DOHH2 (cell line): ENCODE results near the gene BEST3.

Experiments used
- H3F3A ChIP-seq: fragments of 200-600 bp; sonication (generic), shearing (Covaris generic); 2 replicates; pipeline ENCODE4 v1.6.0; 2016; ENCODE audit warnings: antibody characterized with exemption, mild to moderate bottlenecking; ENCODE audit not compliant: control insufficient read depth, insufficient read depth
- H3K27ac ChIP-seq: fragments of 200-600 bp; sonication (generic); 2 replicates; pipeline ENCODE4 v1.5.1; 2014; ENCODE audit warnings: low read depth, mild to moderate bottlenecking, low read length, moderate library complexity
- H3K27me3 ChIP-seq: fragments of 200-600 bp; sonication (generic); 2 replicates; pipeline ENCODE4 v1.6.1; 2014; ENCODE audit warnings: mild to moderate bottlenecking, low read length, mixed read lengths; ENCODE audit not compliant: control insufficient read depth
- H3K36me3 ChIP-seq: fragments of 200-600 bp; sonication (generic); 2 replicates; pipeline ENCODE4 v1.6.1; 2014; ENCODE audit warnings: mild to moderate bottlenecking, low read length, moderate library complexity, mixed read lengths; ENCODE audit not compliant: control insufficient read depth
- H3K4me1 ChIP-seq: fragments of 200-600 bp; sonication (generic); 2 replicates; pipeline ENCODE4 v1.6.1; 2014; ENCODE audit warnings: mild to moderate bottlenecking, low read length, mixed read lengths; ENCODE audit not compliant: control insufficient read depth
- H3K4me2 ChIP-seq: fragments of 200-600 bp; sonication (generic); 2 replicates; pipeline ENCODE4 v1.6.0; 2014; ENCODE audit warnings: mild to moderate bottlenecking, low read length, moderate library complexity
- H3K4me3 ChIP-seq: fragments of 200-600 bp; sonication (generic); 2 replicates; pipeline ENCODE4 v1.5.1; 2014; ENCODE audit warnings: mild to moderate bottlenecking, low read length, mixed read lengths
- H3K79me2 ChIP-seq: fragments of 200-600 bp; sonication (generic); 2 replicates; pipeline ENCODE4 v1.6.1; 2014; ENCODE audit warnings: mild to moderate bottlenecking, low read length, mixed read lengths; ENCODE audit not compliant: control insufficient read depth
- H3K9me2 ChIP-seq: fragments of 200-600 bp; sonication (generic); replicated peaks from 2 replicates; pipeline ENCODE4 v1.6.1; 2014; ENCODE audit warnings: mild to moderate bottlenecking, low read length, mixed read lengths; ENCODE audit not compliant: control insufficient read depth
- H3K9me3 ChIP-seq: fragments of 200-600 bp; sonication (generic); 2 replicates; pipeline ENCODE4 v1.6.1; 2014; ENCODE audit warnings: antibody characterized with exemption, low read length, mixed read lengths; ENCODE audit not compliant: control insufficient read depth, insufficient read depth
- H4K20me1 ChIP-seq: fragments of 200-600 bp; sonication (generic); 2 replicates; pipeline ENCODE4 v1.6.0; 2014; ENCODE audit warnings: low read depth, mild to moderate bottlenecking, antibody characterized with exemption, low read length, moderate library complexity; ENCODE audit not compliant: control insufficient read depth, insufficient read depth
- EZH2phosphoT487 ChIP-seq: fragments of 200-600 bp; sonication (generic); IDR thresholded peaks from 2 replicates; pipeline ENCODE4 v1.6.1; 2017; ENCODE audit warnings: borderline replicate concordance, mild to moderate bottlenecking, antibody characterized with exemption, low read length, moderate library complexity, mixed read lengths
- TF ChIP-seq, protein P1 (sequence below): fragments of 200-600 bp; sonication (generic); IDR thresholded peaks from one replicate; pipeline ENCODE4 v1.5.1; 2014; ENCODE audit warnings: antibody characterized with exemption, mild to moderate bottlenecking, low read depth, low read length; ENCODE audit not compliant: poor library complexity, severe bottlenecking

The BEST3 gene

DNA sequence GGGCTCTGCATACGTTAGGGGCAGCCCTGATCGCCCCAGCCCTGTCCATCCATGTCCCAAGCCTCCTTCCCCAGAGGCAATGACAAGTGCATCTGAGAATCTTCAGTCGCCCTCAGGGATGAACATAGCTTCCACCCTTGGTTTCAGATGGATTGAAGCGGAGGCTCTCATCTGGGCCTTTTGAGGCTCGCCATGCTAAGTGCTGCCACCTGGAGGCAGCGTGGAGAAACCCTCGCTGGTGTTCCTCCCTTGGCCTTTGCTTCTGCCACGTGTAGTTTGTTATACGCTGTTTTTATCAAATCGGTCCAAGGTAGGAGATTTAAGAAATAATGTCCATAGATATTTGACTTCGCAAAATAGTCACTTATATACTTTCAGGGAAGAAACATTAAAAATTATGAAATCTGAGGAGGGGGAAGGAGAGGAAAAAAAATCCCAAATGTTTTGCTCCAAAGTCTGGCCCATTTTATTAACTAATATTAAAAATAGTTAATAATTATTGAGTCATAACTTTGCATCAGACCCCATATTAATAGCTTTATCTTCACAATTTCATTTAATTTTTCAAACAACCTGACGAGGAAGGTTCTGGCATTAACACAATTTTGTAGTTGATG, 59.6 kb downstream of the BEST3 start:
- Histone ChIP-seq H3F3A (no peaks in the 10 kb centered on the region), H3K9me3 (no peaks in the 10 kb centered on the region), H3K36me3 (no peaks in the 10 kb centered on the region), H3K79me2 (no peaks in the 10 kb centered on the region), H3K27me3 (no peaks in the 10 kb centered on the region), H3K27ac (no peak overlapping the region), H3K4me2 (no peak overlapping the region), H3K9me2 (no peaks in the 10 kb centered on the region), H3K4me1 (no peaks in the 10 kb centered on the region), H4K20me1 (no peaks in the 10 kb centered on the region), H3K4me3 (no peak overlapping the region)
- TF ChIP-seq, protein P1, sequence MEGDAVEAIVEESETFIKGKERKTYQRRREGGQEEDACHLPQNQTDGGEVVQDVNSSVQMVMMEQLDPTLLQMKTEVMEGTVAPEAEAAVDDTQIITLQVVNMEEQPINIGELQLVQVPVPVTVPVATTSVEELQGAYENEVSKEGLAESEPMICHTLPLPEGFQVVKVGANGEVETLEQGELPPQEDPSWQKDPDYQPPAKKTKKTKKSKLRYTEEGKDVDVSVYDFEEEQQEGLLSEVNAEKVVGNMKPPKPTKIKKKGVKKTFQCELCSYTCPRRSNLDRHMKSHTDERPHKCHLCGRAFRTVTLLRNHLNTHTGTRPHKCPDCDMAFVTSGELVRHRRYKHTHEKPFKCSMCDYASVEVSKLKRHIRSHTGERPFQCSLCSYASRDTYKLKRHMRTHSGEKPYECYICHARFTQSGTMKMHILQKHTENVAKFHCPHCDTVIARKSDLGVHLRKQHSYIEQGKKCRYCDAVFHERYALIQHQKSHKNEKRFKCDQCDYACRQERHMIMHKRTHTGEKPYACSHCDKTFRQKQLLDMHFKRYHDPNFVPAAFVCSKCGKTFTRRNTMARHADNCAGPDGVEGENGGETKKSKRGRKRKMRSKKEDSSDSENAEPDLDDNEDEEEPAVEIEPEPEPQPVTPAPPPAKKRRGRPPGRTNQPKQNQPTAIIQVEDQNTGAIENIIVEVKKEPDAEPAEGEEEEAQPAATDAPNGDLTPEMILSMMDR = peak; percentile 93
- TF ChIP-seq EZH2phosphoT487 = no peak

- Histone ChIP-seq H3K4me1 (no peaks in the 10 kb centered on the region), H4K20me1 (no peaks in the 10 kb centered on the region), H3K79me2 (no peaks in the 10 kb centered on the region), H3K9me3 (no peaks in the 10 kb centered on the region), H3K27me3 (no peaks in the 10 kb centered on the region), H3K9me2 (no peaks in the 10 kb centered on the region), H3K27ac (no peak overlapping the region), H3K36me3 (no peaks in the 10 kb centered on the region), H3K4me3 (no peak overlapping the region), H3F3A (no peaks in the 10 kb centered on the region), H3K4me2 (no peak overlapping the region)
- TF ChIP-seq, protein P1 = peak; percentile 43
- TF ChIP-seq EZH2phosphoT487 = no peak
These were observed 66.0 kb downstream of the BEST3 start for GRCh38 chr12:69633061-69633460.

DNA sequence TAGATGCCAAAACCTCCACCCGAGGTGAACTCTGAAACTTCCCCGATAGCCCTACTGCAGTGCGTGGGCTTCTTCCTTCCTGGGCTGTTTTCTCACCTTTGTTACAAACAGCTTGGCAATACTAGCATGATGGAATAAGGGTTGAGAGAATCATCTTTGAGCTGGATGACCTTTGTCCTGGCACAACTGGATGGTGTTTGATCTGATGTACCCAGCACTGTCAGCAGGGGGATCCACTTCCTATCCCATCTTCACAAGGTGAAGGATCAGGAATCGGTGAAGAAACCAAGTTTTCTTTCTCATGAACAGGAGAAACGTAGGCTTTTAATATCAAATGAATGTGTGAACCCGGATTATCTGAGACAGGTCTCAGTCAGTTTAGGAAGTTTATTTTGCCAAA, 68.9 kb downstream of the BEST3 start:
- no peaks in the 10 kb centered on the region for H3K9me3 ChIP-seq
- no peaks in the 10 kb centered on the region for H3K79me2 ChIP-seq
- H3F3A ChIP-seq = no peaks in the 10 kb centered on the region
- no peak overlapping the region for H3K27ac ChIP-seq
- no peak for TF ChIP-seq EZH2phosphoT487
- TF ChIP-seq, protein P1 = no peak
- H3K27me3 ChIP-seq = no peaks in the 10 kb centered on the region
- H3K36me3 ChIP-seq = no peaks in the 10 kb centered on the region
- no peaks in the 10 kb centered on the region for H4K20me1 ChIP-seq
- no peak overlapping the region for H3K4me3 ChIP-seq
- no peaks in the 10 kb centered on the region for H3K9me2 ChIP-seq
- H3K4me1 ChIP-seq = no peaks in the 10 kb centered on the region
- no peak overlapping the region for H3K4me2 ChIP-seq
